ENCODE results near the gene TMOD1. TPM values are rescaled to one million over a fixed set of nuclear protein-coding genes. Genes with fewer than 3 reads are reported as not detected.
"Not testable (repeated sequence)": the region's sequence is repeated elsewhere in the genome, so short reads cannot be mapped to it uniquely, and the experiment has no call there.

TMOD1 gene
- total RNA-seq, 3 donors from 2014 or later: 10.4 to 15.4 (median 13.9) TPM

- H3K4me3 ChIP-seq: no peak overlapping the region
- H3K9me3 ChIP-seq: no peaks in the 10 kb centered on the region
- TF ChIP-seq POLR2A (IDR thresholded peaks at IDR 0.05) (no peak), POLR2AphosphoS5 (IDR thresholded peaks at IDR 0.05) (no peak)
- TF ChIP-seq, protein P1, sequence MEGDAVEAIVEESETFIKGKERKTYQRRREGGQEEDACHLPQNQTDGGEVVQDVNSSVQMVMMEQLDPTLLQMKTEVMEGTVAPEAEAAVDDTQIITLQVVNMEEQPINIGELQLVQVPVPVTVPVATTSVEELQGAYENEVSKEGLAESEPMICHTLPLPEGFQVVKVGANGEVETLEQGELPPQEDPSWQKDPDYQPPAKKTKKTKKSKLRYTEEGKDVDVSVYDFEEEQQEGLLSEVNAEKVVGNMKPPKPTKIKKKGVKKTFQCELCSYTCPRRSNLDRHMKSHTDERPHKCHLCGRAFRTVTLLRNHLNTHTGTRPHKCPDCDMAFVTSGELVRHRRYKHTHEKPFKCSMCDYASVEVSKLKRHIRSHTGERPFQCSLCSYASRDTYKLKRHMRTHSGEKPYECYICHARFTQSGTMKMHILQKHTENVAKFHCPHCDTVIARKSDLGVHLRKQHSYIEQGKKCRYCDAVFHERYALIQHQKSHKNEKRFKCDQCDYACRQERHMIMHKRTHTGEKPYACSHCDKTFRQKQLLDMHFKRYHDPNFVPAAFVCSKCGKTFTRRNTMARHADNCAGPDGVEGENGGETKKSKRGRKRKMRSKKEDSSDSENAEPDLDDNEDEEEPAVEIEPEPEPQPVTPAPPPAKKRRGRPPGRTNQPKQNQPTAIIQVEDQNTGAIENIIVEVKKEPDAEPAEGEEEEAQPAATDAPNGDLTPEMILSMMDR (IDR thresholded peaks at IDR 0.05): no peak
- intact Hi-C loops (cut with DNase I; ENCODE audit: low total_unique reads): no loop called here
- DNase-seq (ENCODE audit: low spot score in 2 of 2): no peak
- no peak overlapping the region for H3K27ac ChIP-seq
- H3K36me3 ChIP-seq: no peaks in the 10 kb centered on the region
- no peaks in the 10 kb centered on the region for H3K27me3 ChIP-seq
- H3K4me1 ChIP-seq: no peaks in the 10 kb centered on the region
These were observed 75.6 kb downstream of the TMOD1 start for GRCh38 chr9:97577051-97577450.

GRCh38 chr9:97578846-97579245 is 77.4 kb downstream of the TMOD1 start:
- Histone ChIP-seq H3K9me3 (no peaks in the 10 kb centered on the region), H3K36me3 (no peaks in the 10 kb centered on the region), H3K27ac (no peak overlapping the region), H3K4me3 (no peak overlapping the region), H3K4me1 (no peaks in the 10 kb centered on the region), H3K27me3 (no peaks in the 10 kb centered on the region)
- DNase-seq (ENCODE audit: low spot score in 2 of 2): no peak
- intact Hi-C loops (cut with DNase I; ENCODE audit: low total_unique reads): no loop called here
- TF ChIP-seq, protein P1 (IDR thresholded peaks at IDR 0.05): no peak
- no peak for TF ChIP-seq POLR2A (IDR thresholded peaks at IDR 0.05)
- no peak for TF ChIP-seq POLR2AphosphoS5 (IDR thresholded peaks at IDR 0.05)

- H3K27me3 ChIP-seq: no peaks in the 10 kb centered on the region
- intact Hi-C loops (cut with DNase I; ENCODE audit: low total_unique reads): no loop called here
- no peaks in the 10 kb centered on the region for H3K4me1 ChIP-seq
- no peak for DNase-seq (ENCODE audit: low spot score in 2 of 2)
- H3K9me3 ChIP-seq: no peaks in the 10 kb centered on the region
- no peak overlapping the region for H3K27ac ChIP-seq
- TF ChIP-seq, protein P1 (IDR thresholded peaks at IDR 0.05): no peak
- TF ChIP-seq POLR2AphosphoS5 (IDR thresholded peaks at IDR 0.05): no peak
- H3K4me3 ChIP-seq: no peak overlapping the region
- H3K36me3 ChIP-seq: no peaks in the 10 kb centered on the region
These were observed 78.4 kb downstream of the TMOD1 start for GRCh38 chr9:97579914-97580313.

- DNase-seq (ENCODE audit: low spot score in 2 of 2); H3K27me3 ChIP-seq; H3K4me1 ChIP-seq; H3K9me3 ChIP-seq; intact Hi-C loops (cut with DNase I; ENCODE audit: low total_unique reads); H3K4me3 ChIP-seq; H3K27ac ChIP-seq; H3K36me3 ChIP-seq: not testable (repeated sequence)
These were observed 80.1 kb downstream of the TMOD1 start for GRCh38 chr9:97581590-97581989.

- H3K36me3 ChIP-seq; intact Hi-C loops (cut with DNase I; ENCODE audit: low total_unique reads); H3K4me1 ChIP-seq; H3K9me3 ChIP-seq; H3K27ac ChIP-seq; DNase-seq (ENCODE audit: low spot score in 2 of 2); H3K27me3 ChIP-seq; H3K4me3 ChIP-seq: not testable (repeated sequence)
These were observed 83.3 kb downstream of the TMOD1 start for GRCh38 chr9:97584778-97585177.

DNA sequence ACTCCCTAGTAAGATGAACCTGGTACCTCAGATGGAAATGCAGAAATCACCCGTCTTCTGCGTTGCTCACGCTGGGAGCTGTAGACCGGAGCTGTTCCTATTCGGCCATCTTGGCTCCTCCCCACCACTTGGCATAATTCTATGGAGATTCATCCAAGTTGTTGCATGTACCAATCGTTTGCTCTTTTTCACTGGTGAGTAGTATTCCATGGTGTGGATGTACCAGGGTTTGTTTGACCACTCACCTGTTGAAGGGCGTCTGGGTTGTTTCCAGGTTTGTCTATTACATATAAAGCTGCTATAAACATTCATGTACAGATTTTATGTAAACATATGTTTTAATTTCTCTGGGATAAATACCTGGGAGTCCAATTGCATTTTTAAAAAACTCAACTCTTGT is 85.4 kb downstream of the TMOD1 start:
- H3K4me3 ChIP-seq; DNase-seq (ENCODE audit: low spot score in 2 of 2); intact Hi-C loops (cut with DNase I; ENCODE audit: low total_unique reads); H3K9me3 ChIP-seq; H3K4me1 ChIP-seq; H3K27me3 ChIP-seq; H3K27ac ChIP-seq; H3K36me3 ChIP-seq: not testable (repeated sequence)

DNA sequence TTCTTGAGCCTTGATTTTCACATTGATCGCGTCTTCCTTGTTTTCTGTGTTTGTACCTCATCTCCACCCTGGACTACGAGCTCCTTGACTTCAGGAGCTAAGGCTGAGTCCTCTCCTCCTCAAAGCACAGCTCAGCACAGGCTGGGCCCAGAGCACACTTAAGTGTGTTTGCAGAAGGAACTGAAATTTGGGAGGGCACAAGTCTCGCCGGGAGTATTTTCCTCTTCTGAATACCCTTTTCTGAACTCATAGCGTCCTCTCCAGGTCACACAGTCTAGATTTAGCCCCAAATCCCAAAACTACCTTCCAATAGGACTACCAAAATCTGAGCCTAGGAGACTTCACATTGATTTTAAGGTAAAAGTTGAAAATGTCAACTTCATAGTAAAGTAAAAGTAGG is 90.1 kb downstream of the TMOD1 start:
- intact Hi-C loops (cut with DNase I; ENCODE audit: low total_unique reads): no loop called here
- H3K27ac ChIP-seq: no peak overlapping the region
- no peak overlapping the region for H3K4me3 ChIP-seq
- no peak for DNase-seq (ENCODE audit: low spot score in 2 of 2)
- no peaks in the 10 kb centered on the region for H3K4me1 ChIP-seq
- no peaks in the 10 kb centered on the region for H3K9me3 ChIP-seq
- TF ChIP-seq, protein P1 (IDR thresholded peaks at IDR 0.05): no peak
- TF ChIP-seq POLR2AphosphoS5 (IDR thresholded peaks at IDR 0.05) (no peak), POLR2A (IDR thresholded peaks at IDR 0.05) (no peak)
- no peaks in the 10 kb centered on the region for H3K27me3 ChIP-seq
- no peaks in the 10 kb centered on the region for H3K36me3 ChIP-seq

All from breast epithelium (tissue), 4 donors.